GM23338 (cell line): ENCODE measurements around the gene GPC6.

Experiments used
- CREB1 ChIP-seq: fragments of 250-450 bp; sonication (Bioruptor Pico); IDR thresholded peaks from 2 replicates; pipeline ENCODE4 v1.5.0; 2020; ENCODE audit warnings: low read depth, mild to moderate bottlenecking, moderate library complexity
- CTCF ChIP-seq, 2 experiments: fragments of 200-600 bp in 1 of 2; sonication (generic) in 1 of 2; conservative IDR thresholded peaks; 2 replicates each; pipeline versions ENCODE4 v1.5.1 to v1.6.1; 2016 to 2017; ENCODE audit warnings: antibody characterized with exemption in 2 of 2, low read depth in 2 of 2, mild to moderate bottlenecking in 2 of 2, moderate library complexity in 1 of 2
- EZH2 ChIP-seq: fragments of 200-600 bp; sonication (generic); IDR thresholded peaks from one replicate; pipeline ENCODE4 v1.8.0; 2017; ENCODE audit warnings: antibody characterized with exemption, mild to moderate bottlenecking, low read depth; ENCODE audit not compliant: unreplicated experiment
- EZH2phosphoT487 ChIP-seq: fragments of 200-600 bp; sonication (generic); IDR thresholded peaks from one replicate; pipeline ENCODE4 v1.8.1; 2018; ENCODE audit warnings: antibody characterized with exemption; ENCODE audit not compliant: unreplicated experiment
- NANOG ChIP-seq: IDR thresholded peaks from 2 replicates; pipeline ENCODE4 v1.6.1; 2016; ENCODE audit warnings: antibody characterized with exemption, borderline replicate concordance
- POLR2AphosphoS5 ChIP-seq: IDR thresholded peaks from 2 replicates; pipeline ENCODE4 v1.6.1; 2016; ENCODE audit warnings: antibody characterized with exemption, low read depth
- REST ChIP-seq: IDR thresholded peaks from one replicate; pipeline ENCODE4 v1.6.1; 2018; ENCODE audit warnings: antibody characterized with exemption; ENCODE audit not compliant: unreplicated experiment
- ZNF331 ChIP-seq: fragments of 250-450 bp; sonication (Bioruptor Pico); IDR thresholded peaks from 2 replicates; pipeline ENCODE4 v1.5.0; 2020; ENCODE audit warnings: low read depth, mild to moderate bottlenecking, moderate library complexity
- ZNF462 ChIP-seq: fragments of 250-450 bp; sonication (Bioruptor Pico); IDR thresholded peaks from 2 replicates; pipeline ENCODE4 v1.5.0; 2020; ENCODE audit warnings: mild to moderate bottlenecking, moderate library complexity

GRCh38 chr13:94140511-94140910, 913.9 kb downstream of the GPC6 start:
- TF ChIP-seq CTCF (conservative IDR thresholded peaks at IDR 0.05; ENCODE audit: low read depth in 2 of 2) (no peak), REST (no peak), EZH2 (no peak), POLR2AphosphoS5 (no peak), EZH2phosphoT487 (no peak), ZNF331 (CRISPR knock-in tag) (no peak), ZNF462 (CRISPR knock-in tag) (no peak), NANOG (no peak), CREB1 (CRISPR knock-in tag) (no peak)
